Activated T-helper 1 cell treated with anti-CD3 and anti-CD28 coated beads, Interleukin-12 subunit alpha, Interleukin-12 subunit beta, Interleukin-2, Interleukin-4 antibody, amounts not matched to agents 30 ng/mL and 10 ng/mL and 1 ng/mL, durations not matched to agents 14 hours and 24 hours and 36 hours (primary cell): Measurements from ENCODE around the gene CITED2. TPM values are rescaled to one million over a fixed set of nuclear protein-coding genes. Genes with fewer than 3 reads are reported as not detected.
A peak's percentile ranks its signal among the peaks of the same experiment; 100 is the strongest.
"Not testable (repeated sequence)": the region's sequence is repeated elsewhere in the genome, so short reads cannot be mapped to it uniquely, and the experiment has no call there.

Source experiments
- DNase-seq: peaks from one replicate; pipeline ENCODE4 v3.0.0; 2021; ENCODE audit warnings: low spot score
- H3K27ac Mint-ChIP-seq: one replicate; pipeline ENCODE4 v1.8.0; 2021; ENCODE audit warnings: mild to moderate bottlenecking, mixed read lengths
- H3K27me3 Mint-ChIP-seq: one replicate; pipeline ENCODE4 v1.8.0; 2022; ENCODE audit warnings: mild to moderate bottlenecking, moderate library complexity, mixed read lengths; ENCODE audit not compliant: insufficient read depth
- H3K36me3 Mint-ChIP-seq: one replicate; pipeline ENCODE4 v1.8.0; 2021; ENCODE audit warnings: low read depth, mixed read lengths
- H3K4me1 Mint-ChIP-seq: one replicate; pipeline ENCODE4 v1.8.0; 2021; ENCODE audit warnings: low read depth, mixed read lengths
- H3K4me3 Mint-ChIP-seq: one replicate; pipeline ENCODE4 v1.8.0; 2021; ENCODE audit warnings: mild to moderate bottlenecking, moderate library complexity, mixed read lengths
- H3K9me3 Mint-ChIP-seq: one replicate; pipeline ENCODE4 v1.8.0; 2021; ENCODE audit warnings: mixed read lengths
- intact Hi-C: fragments of 100-400 bp; cut with micrococcal nuclease; formaldehyde crosslinking; loops from one replicate; pipeline ENCODE4 v1.15.1; 2024
- total RNA-seq: library from RNA; stranded (reverse); gene quantifications from 2 replicates; pipeline ENCODE4 v1.2.3, GENCODE V29; 2022

Gene CITED2
- 72.5 and 73.7 TPM in 2 replicates for total RNA-seq

- intact Hi-C loops: loop anchor here (1.0 to 10.0 kb wide), 16 partner anchors 73 to 1434 kb away; partner anchors contain the start of genes ABRACL, CCDC28A and TXLNB
- peak within 1 kb of the TSS; percentile 99 for H3K4me3 Mint-ChIP-seq
- no peaks in the 10 kb centered on the region for H3K27me3 Mint-ChIP-seq
- peak; percentile 89 for DNase-seq
- peaks cover 40% of the 10 kb centered on the region for H3K4me1 Mint-ChIP-seq
- no peaks in the 10 kb centered on the region for H3K9me3 Mint-ChIP-seq
- peak within 1 kb of the TSS; percentile 99 for H3K27ac Mint-ChIP-seq
- peaks cover 14% of the 10 kb centered on the region for H3K36me3 Mint-ChIP-seq
These were observed at the start of gene CITED2 for GRCh38 chr6:139374357-139375225. CITED2 (minus strand) TSS chr6:139374648; CDS start chr6:139373944, 704 bp downstream.

GRCh38 chr6:139423037-139423703 is 48.7 kb upstream of the CITED2 start:
- peaks cover 17% of the 10 kb centered on the region for H3K27me3 Mint-ChIP-seq
- no peaks in the 10 kb centered on the region for H3K36me3 Mint-ChIP-seq
- H3K27ac Mint-ChIP-seq: no peak overlapping the region
- H3K4me1 Mint-ChIP-seq: no peaks in the 10 kb centered on the region
- no peaks in the 10 kb centered on the region for H3K9me3 Mint-ChIP-seq
- DNase-seq: no peak
- intact Hi-C loops: no loop called here
- H3K4me3 Mint-ChIP-seq: no peak overlapping the region

- peaks cover 21% of the 10 kb centered on the region for H3K27me3 Mint-ChIP-seq
- H3K4me1 Mint-ChIP-seq: no peaks in the 10 kb centered on the region
- no peak overlapping the region for H3K4me3 Mint-ChIP-seq
- no peaks in the 10 kb centered on the region for H3K36me3 Mint-ChIP-seq
- no peak overlapping the region for H3K27ac Mint-ChIP-seq
- intact Hi-C loops: no loop called here
- DNase-seq: no peak
- H3K9me3 Mint-ChIP-seq: no peaks in the 10 kb centered on the region
These were observed 47.9 kb upstream of the CITED2 start for GRCh38 chr6:139422105-139423036.

- Mint-ChIP-seq H3K4me1 (no peaks in the 10 kb centered on the region), H3K9me3 (no peaks in the 10 kb centered on the region), H3K36me3 (no peaks in the 10 kb centered on the region), H3K27me3 (peaks cover 17% of the 10 kb centered on the region), H3K4me3 (no peak overlapping the region), H3K27ac (no peak overlapping the region)
- DNase-seq: no peak
- intact Hi-C loops: no loop called here
These were observed 44.2 kb upstream of the CITED2 start for GRCh38 chr6:139418481-139419132.

DNA sequence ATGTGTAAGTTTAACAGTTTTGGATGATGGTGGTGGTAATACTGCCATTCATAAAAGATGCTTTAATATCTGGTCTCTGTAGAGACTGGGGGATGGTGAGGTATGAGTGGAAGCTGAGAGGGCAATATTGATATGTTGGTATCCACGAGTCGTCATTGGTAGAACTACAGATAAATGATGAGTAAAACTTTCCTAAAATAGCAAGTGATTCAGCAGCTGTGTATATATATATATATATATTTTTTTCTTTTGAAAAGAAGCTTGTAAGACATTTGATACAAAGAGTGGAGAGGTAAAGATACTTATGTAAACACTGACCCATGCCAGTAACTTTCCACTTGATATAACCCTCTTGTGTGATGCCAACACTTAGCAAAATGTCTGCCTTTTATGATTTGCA is 41.7 kb upstream of the CITED2 start:
- intact Hi-C loops: no loop called here
- Mint-ChIP-seq H3K27ac (no peak overlapping the region), H3K36me3 (no peaks in the 10 kb centered on the region), H3K4me3 (no peak overlapping the region), H3K9me3 (no peaks in the 10 kb centered on the region), H3K27me3 (peaks cover 17% of the 10 kb centered on the region), H3K4me1 (no peaks in the 10 kb centered on the region)
- DNase-seq: no peak

- intact Hi-C loops: no loop called here
- DNase-seq: no peak
- Mint-ChIP-seq H3K27me3 (peaks cover 17% of the 10 kb centered on the region), H3K4me1 (no peaks in the 10 kb centered on the region), H3K9me3 (no peaks in the 10 kb centered on the region), H3K36me3 (no peaks in the 10 kb centered on the region), H3K4me3 (no peak overlapping the region), H3K27ac (no peak overlapping the region)
These were observed 40.9 kb upstream of the CITED2 start for GRCh38 chr6:139415365-139415764.

- H3K27ac Mint-ChIP-seq, H3K9me3 Mint-ChIP-seq, DNase-seq, H3K36me3 Mint-ChIP-seq, H3K27me3 Mint-ChIP-seq, H3K4me1 Mint-ChIP-seq, intact Hi-C loops, H3K4me3 Mint-ChIP-seq: not testable (repeated sequence)
These were observed 37.7 kb upstream of the CITED2 start for GRCh38 chr6:139412103-139412502.

DNA sequence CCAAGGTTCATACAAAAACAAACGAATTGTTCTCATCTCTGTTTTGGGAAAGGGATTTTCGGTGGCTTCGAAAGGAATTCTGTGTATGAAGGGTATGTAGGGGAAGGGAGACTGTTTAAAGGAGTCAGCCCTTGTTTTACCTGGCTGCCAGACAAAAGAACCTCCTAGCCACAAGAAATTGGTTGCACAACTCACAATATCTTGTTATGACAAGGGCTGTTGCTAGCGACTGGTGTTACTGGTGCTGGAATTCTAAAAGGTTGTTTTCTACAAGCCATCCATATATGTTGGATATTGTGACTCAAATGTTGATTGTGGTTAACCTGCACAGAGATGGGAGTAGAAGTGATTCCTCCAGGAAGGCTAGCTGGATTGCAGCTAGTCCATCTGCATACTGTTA is 34.6 kb upstream of the CITED2 start:
- H3K9me3 Mint-ChIP-seq: no peaks in the 10 kb centered on the region
- intact Hi-C loops: no loop called here
- no peak overlapping the region for H3K4me3 Mint-ChIP-seq
- H3K4me1 Mint-ChIP-seq: no peaks in the 10 kb centered on the region
- no peaks in the 10 kb centered on the region for H3K27me3 Mint-ChIP-seq
- no peak for DNase-seq
- no peaks in the 10 kb centered on the region for H3K36me3 Mint-ChIP-seq
- no peak overlapping the region for H3K27ac Mint-ChIP-seq

DNA sequence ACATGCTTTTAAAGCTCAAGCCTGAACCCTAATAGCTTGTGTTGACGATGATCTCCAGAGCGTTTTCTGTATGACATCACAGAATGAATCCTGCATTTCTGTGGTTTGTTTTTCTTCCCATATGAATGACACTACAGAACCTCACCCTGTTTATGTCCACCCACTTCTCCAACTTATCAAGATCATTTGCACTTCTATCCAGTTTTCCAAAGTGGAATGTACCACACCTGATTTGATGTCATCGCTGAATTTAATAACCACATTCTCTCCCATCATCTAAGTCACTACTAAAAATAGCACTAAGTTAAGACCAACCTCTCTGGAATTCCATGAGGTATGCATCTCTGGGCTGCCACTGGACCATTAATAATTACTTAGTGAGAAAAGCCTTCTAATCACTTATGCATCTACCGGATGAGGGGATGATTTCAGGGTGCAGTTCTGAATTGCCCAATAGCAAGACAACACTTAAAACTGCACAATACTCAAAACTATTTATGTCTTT is 33.3 kb upstream of the CITED2 start:
- H3K4me1 Mint-ChIP-seq: no peaks in the 10 kb centered on the region
- no peaks in the 10 kb centered on the region for H3K36me3 Mint-ChIP-seq
- no peak for DNase-seq
- no peak overlapping the region for H3K4me3 Mint-ChIP-seq
- H3K9me3 Mint-ChIP-seq: no peaks in the 10 kb centered on the region
- H3K27ac Mint-ChIP-seq: no peak overlapping the region
- no peaks in the 10 kb centered on the region for H3K27me3 Mint-ChIP-seq
- intact Hi-C loops: no loop called here

- Mint-ChIP-seq H3K9me3 (no peaks in the 10 kb centered on the region), H3K27me3 (no peaks in the 10 kb centered on the region), H3K36me3 (no peaks in the 10 kb centered on the region), H3K4me1 (no peaks in the 10 kb centered on the region), H3K27ac (no peak overlapping the region), H3K4me3 (no peak overlapping the region)
- DNase-seq: no peak
- intact Hi-C loops: no loop called here
These were observed 32.3 kb upstream of the CITED2 start for GRCh38 chr6:139406577-139407343.

DNA sequence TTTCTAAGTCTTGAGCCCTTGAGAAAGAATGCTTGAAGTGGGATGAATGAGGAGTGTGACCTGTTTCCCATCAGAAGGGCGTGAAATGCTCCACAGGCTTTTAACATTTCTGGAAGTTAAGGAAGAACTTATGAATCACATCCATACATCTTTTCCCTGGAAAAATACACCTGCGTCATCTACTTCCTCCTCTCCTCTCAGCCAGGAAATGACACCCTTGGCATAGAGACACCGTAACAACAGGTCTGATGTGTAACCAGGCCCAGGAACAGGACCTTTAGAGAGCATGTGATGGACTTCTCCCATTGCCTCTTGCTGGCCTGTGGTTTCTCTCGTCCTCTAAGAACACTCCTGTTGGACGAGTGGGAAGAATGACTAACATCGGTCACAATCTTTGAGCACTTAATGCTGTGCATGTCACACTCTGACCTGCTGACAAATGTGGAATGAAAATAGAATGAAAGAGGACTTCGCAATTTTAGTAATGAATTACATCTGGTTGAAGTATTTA is 28.5 kb upstream of the CITED2 start:
- H3K4me3 Mint-ChIP-seq: no peak overlapping the region
- H3K36me3 Mint-ChIP-seq: no peaks in the 10 kb centered on the region
- intact Hi-C loops: no loop called here
- H3K4me1 Mint-ChIP-seq: no peaks in the 10 kb centered on the region
- DNase-seq: no peak
- no peaks in the 10 kb centered on the region for H3K9me3 Mint-ChIP-seq
- H3K27me3 Mint-ChIP-seq: peaks cover 5% of the 10 kb centered on the region
- no peak overlapping the region for H3K27ac Mint-ChIP-seq
